Uterus (tissue), 4 donors: ENCODE data around the gene GPBP1L1. TPM values are rescaled to one million over a fixed set of nuclear protein-coding genes. Genes with fewer than 3 reads are reported as not detected.
"Not testable (repeated sequence)": the region's sequence is repeated elsewhere in the genome, so short reads cannot be mapped to it uniquely, and the experiment has no call there.

Source experiments
- DNase-seq, 2 donors: peaks; one replicate each; pipeline ENCODE4 v3.0.0-alpha.2; 2019 to 2020
- H3K27ac ChIP-seq, 2 donors: fragments of 200-600 bp; sonication (generic); 1 replicate in 1 of 2; 2 replicates in 1 of 2; pipeline ENCODE4 v1.5.1; 2016 to 2018
- H3K27me3 ChIP-seq, 2 donors: fragments of 200-600 bp; sonication (generic); one replicate each; pipeline ENCODE4 v1.5.1; 2018 to 2019; ENCODE audit warnings: control low read depth in 1 of 2
- H3K36me3 ChIP-seq, 2 donors: fragments of 200-600 bp; sonication (generic); one replicate each; pipeline ENCODE4 v1.5.1; 2019; ENCODE audit warnings: control low read depth in 1 of 2
- H3K4me1 ChIP-seq, 2 donors: fragments of 200-600 bp; sonication (generic); one replicate each; pipeline ENCODE4 v1.5.1; 2018 to 2019; ENCODE audit warnings: control low read depth in 1 of 2
- H3K4me3 ChIP-seq, 2 donors: fragments of 200-600 bp; sonication (generic); 1 replicate in 1 of 2; 2 replicates in 1 of 2; pipeline ENCODE4 v1.5.1; 2018 to 2019; ENCODE audit warnings: mild to moderate bottlenecking in 1 of 2
- H3K9me3 ChIP-seq, 2 donors: fragments of 200-600 bp; sonication (generic); one replicate each; pipeline ENCODE4 v1.5.1; 2019; ENCODE audit warnings: control low read depth in 1 of 2
- POLR2A ChIP-seq, 2 donors: fragments of 450-650 bp; IDR thresholded peaks; one replicate each; pipeline ENCODE4 v1.6.1; 2016; ENCODE audit warnings: antibody characterized with exemption in 2 of 2, mild to moderate bottlenecking in 1 of 2, moderate library complexity in 1 of 2
- intact Hi-C: fragments of 100-400 bp; cut with DNase I; formaldehyde crosslinking; loops from one replicate; pipeline ENCODE4 v1.15.1; 2023; ENCODE audit warnings: low total_unique reads
- total RNA-seq, 4 donors: library from RNA; depleted of rRNA in 3 of 4; stranded (reverse); fragments of >200 nt in 3 of 4; gene quantifications; one replicate each; pipeline versions ENCODE4 v1.1.0 to v1.2.4, GENCODE V29; 2014 to 2023
- TF ChIP-seq, protein P1 (sequence below), 4 experiments: fragments of 200-600 bp in 2 of 4; fragments of 450-650 bp in 2 of 4; sonication (generic) in 2 of 4; IDR thresholded peaks; one replicate each; pipeline ENCODE4 v1.5.1; 2016 to 2019; ENCODE audit warnings: antibody characterized with exemption in 4 of 4, mild to moderate bottlenecking in 2 of 4, moderate library complexity in 1 of 4
- donor health status: DM: yes; HTN: yes; CAD: no.

Gene GPBP1L1
- total RNA-seq, 4 donors from 2014 or later: 61.2 to 136 (median 109) TPM

DNA sequence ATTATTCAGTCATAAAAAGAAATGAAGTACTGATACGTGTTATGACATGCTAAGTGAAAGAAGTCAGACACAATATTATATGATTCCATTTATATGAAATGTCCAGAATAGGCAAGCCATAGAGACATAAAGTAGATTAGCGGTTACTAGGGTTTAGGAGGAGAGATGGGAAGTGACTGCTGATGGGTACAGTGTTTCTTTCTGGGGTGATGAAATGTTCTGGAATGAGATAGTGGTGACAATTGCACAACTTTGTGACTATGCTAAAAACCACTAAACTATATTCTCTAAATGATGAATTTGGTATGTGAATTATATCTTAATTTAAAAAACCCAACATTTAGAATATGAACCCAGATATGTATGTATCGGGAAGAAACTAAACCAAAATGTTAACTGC lies 36.5 kb upstream of the GPBP1L1 start:
- intact Hi-C loops: no loop called here
- Histone ChIP-seq H3K27me3 (no peaks in the 10 kb centered on the region), H3K36me3 (no peaks in the 10 kb centered on the region)

GRCh38 chr1:45721207-45721606 lies 34.9 kb upstream of the GPBP1L1 start:
- no peaks in the 10 kb centered on the region for H3K4me1 ChIP-seq
- H3K27ac ChIP-seq: no peak overlapping the region
- no peaks in the 10 kb centered on the region for H3K27me3 ChIP-seq
- no peaks in the 10 kb centered on the region for H3K36me3 ChIP-seq
- no peak for DNase-seq
- TF ChIP-seq POLR2A (IDR thresholded peaks at IDR 0.05): no peak
- TF ChIP-seq, protein P1, sequence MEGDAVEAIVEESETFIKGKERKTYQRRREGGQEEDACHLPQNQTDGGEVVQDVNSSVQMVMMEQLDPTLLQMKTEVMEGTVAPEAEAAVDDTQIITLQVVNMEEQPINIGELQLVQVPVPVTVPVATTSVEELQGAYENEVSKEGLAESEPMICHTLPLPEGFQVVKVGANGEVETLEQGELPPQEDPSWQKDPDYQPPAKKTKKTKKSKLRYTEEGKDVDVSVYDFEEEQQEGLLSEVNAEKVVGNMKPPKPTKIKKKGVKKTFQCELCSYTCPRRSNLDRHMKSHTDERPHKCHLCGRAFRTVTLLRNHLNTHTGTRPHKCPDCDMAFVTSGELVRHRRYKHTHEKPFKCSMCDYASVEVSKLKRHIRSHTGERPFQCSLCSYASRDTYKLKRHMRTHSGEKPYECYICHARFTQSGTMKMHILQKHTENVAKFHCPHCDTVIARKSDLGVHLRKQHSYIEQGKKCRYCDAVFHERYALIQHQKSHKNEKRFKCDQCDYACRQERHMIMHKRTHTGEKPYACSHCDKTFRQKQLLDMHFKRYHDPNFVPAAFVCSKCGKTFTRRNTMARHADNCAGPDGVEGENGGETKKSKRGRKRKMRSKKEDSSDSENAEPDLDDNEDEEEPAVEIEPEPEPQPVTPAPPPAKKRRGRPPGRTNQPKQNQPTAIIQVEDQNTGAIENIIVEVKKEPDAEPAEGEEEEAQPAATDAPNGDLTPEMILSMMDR (IDR thresholded peaks at IDR 0.05): no peak
- H3K4me3 ChIP-seq: no peak overlapping the region
- intact Hi-C loops: no loop called here
- H3K9me3 ChIP-seq: no peaks in the 10 kb centered on the region

More for the DNA sequence above, 36.5 kb upstream of the GPBP1L1 start:
- no peak for DNase-seq
- Histone ChIP-seq H3K27ac (no peak overlapping the region), H3K4me3 (no peak overlapping the region), H3K9me3 (no peaks in the 10 kb centered on the region), H3K4me1 (no peaks in the 10 kb centered on the region)
- TF ChIP-seq, protein P1 (IDR thresholded peaks at IDR 0.05): no peak
- no peak for TF ChIP-seq POLR2A (IDR thresholded peaks at IDR 0.05)

DNA sequence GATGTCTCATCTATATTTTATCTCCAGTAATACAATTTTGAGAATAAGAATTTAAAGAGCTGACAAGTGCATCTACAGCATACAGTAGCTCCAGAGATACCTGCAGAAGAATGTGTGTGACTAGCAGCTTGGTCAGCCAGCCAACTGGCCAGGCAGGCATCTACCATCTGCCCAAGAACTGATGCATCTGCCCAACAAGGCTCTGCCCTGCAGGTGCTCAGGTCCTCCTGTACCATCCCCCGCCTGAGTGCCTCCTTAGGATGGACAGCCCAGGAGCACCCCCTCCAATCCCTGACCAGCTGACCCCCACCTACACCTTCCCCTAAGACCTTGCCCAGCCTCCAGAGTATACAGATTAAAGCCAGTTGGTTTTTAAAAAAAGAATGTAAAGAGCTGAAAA lies 32.0 kb upstream of the GPBP1L1 start:
- H3K4me3 ChIP-seq: no peak overlapping the region
- H3K27ac ChIP-seq: no peak overlapping the region
- intact Hi-C loops: no loop called here
- no peaks in the 10 kb centered on the region for H3K27me3 ChIP-seq
- no peaks in the 10 kb centered on the region for H3K4me1 ChIP-seq
- no peak for DNase-seq
- H3K9me3 ChIP-seq: no peaks in the 10 kb centered on the region
- H3K36me3 ChIP-seq: no peaks in the 10 kb centered on the region
- TF ChIP-seq, protein P1 (IDR thresholded peaks at IDR 0.05): no peak
- TF ChIP-seq POLR2A (IDR thresholded peaks at IDR 0.05): no peak

DNA sequence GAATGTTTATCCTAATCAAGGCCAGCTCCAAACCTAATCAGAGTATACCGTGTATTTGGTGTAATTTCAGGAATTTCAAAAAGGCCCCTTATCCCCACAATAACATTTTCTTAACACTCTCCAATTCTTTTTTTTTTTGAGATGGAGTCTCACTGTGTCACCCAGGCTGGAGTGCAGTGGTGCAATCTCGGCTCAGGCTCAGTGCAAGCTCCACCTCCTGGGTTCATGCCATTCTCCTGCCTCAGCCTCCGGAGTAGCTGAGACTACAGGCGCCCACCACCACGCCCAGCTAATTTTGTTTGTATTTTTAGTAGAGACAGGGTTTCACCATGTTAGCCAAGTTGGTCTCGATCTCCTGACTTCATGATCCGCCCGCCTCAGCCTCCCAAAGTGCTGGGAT lies 31.1 kb upstream of the GPBP1L1 start:
- H3K9me3 ChIP-seq, H3K27ac ChIP-seq, H3K27me3 ChIP-seq, H3K4me3 ChIP-seq, H3K4me1 ChIP-seq, intact Hi-C loops, H3K36me3 ChIP-seq, DNase-seq: not testable (repeated sequence)

GRCh38 chr1:45716700-45717099 lies 30.4 kb upstream of the GPBP1L1 start:
- no peak for TF ChIP-seq POLR2A (IDR thresholded peaks at IDR 0.05)
- TF ChIP-seq, protein P1 (IDR thresholded peaks at IDR 0.05): no peak
- DNase-seq: no peak
- Histone ChIP-seq H3K27ac (no peak overlapping the region), H3K36me3 (no peaks in the 10 kb centered on the region), H3K27me3 (no peaks in the 10 kb centered on the region), H3K4me1 (no peaks in the 10 kb centered on the region), H3K9me3 (no peaks in the 10 kb centered on the region), H3K4me3 (no peak overlapping the region)
- intact Hi-C loops: no loop called here

- H3K4me3 ChIP-seq: no peak overlapping the region
- H3K4me1 ChIP-seq: no peaks in the 10 kb centered on the region
- H3K36me3 ChIP-seq: no peaks in the 10 kb centered on the region
- TF ChIP-seq, protein P1 (IDR thresholded peaks at IDR 0.05): no peak
- TF ChIP-seq POLR2A (IDR thresholded peaks at IDR 0.05): no peak
- DNase-seq: no peak
- H3K9me3 ChIP-seq: no peaks in the 10 kb centered on the region
- intact Hi-C loops: no loop called here
- H3K27me3 ChIP-seq: no peaks in the 10 kb centered on the region
- no peak overlapping the region for H3K27ac ChIP-seq
These were observed 27.4 kb upstream of the GPBP1L1 start for GRCh38 chr1:45713711-45714110.
